H1 (cell line): ENCODE results near the gene ZFHX2. TPM values are rescaled to one million over a fixed set of nuclear protein-coding genes. Genes with fewer than 3 reads are reported as not detected.

ENCODE experiments used
- CTCF ChIA-PET: fragments of 300-600 bp; sonication (Branson Sonifier 250); formaldehyde crosslinking; loops from one replicate; lab custom pipeline; 2021; ENCODE audit not compliant: partially characterized antibody; lab: Charles Lee
- POLR2A ChIA-PET: fragments of 300-600 bp; sonication (Branson Sonifier 250); formaldehyde crosslinking; loops from one replicate; lab custom pipeline; 2021; ENCODE audit warnings: inconsistent platforms; ENCODE audit not compliant: partially characterized antibody; lab: Charles Lee
- DNase-seq, 2 experiments: peaks; one replicate each; pipeline versions ENCODE4 v3.0.0 to v3.0.0-alpha.2; 2010 to 2022; ENCODE audit warnings: low spot score in 2 of 2, low read depth in 1 of 2, mixed read lengths in 1 of 2
- FAIRE-seq: peaks from 2 replicates; lab custom pipeline; 2011; peaks lifted over from hg19 to GRCh38; lab: Jason Lieb, UNC
- H2AFZ ChIP-seq: 2 replicates; pipeline ENCODE4 v1.8.1; 2012; ENCODE audit warnings: low read length, inconsistent platforms
- H2AK5ac ChIP-seq: 2 replicates; pipeline ENCODE4 v1.6.1; 2013; ENCODE audit warnings: low read depth, low read length
- H2BK120ac ChIP-seq: replicated peaks from 2 replicates; pipeline ENCODE3; 2013; ENCODE audit warnings: low read depth, low read length, inconsistent platforms
- H2BK12ac ChIP-seq: 2 replicates; pipeline ENCODE4 v1.6.1; 2013; ENCODE audit warnings: low read depth, low read length
- H2BK15ac ChIP-seq: 2 replicates; pipeline ENCODE4 v1.6.1; 2013; ENCODE audit warnings: low read length
- H2BK20ac ChIP-seq: 2 replicates; pipeline ENCODE4 v1.6.1; 2013; ENCODE audit warnings: low read length
- H2BK5ac ChIP-seq: 2 replicates; pipeline ENCODE4 v1.6.1; 2013; ENCODE audit warnings: low read depth, low read length
- H3K14ac ChIP-seq: 2 replicates; pipeline ENCODE4 v1.6.1; 2013; ENCODE audit warnings: inconsistent platforms; ENCODE audit not compliant: insufficient read length
- H3K18ac ChIP-seq: 2 replicates; pipeline ENCODE4 v1.6.1; 2013; ENCODE audit warnings: low read length; ENCODE audit errors: extremely low read depth
- H3K23ac ChIP-seq: 2 replicates; pipeline ENCODE4 v1.6.1; 2013; ENCODE audit warnings: inconsistent platforms; ENCODE audit not compliant: insufficient read length
- H3K23me2 ChIP-seq: 2 replicates; pipeline ENCODE4 v1.6.1; 2013; ENCODE audit warnings: low read depth, low read length
- H3K27ac ChIP-seq: 2 replicates; pipeline ENCODE4 v1.6.1; 2011; ENCODE audit warnings: low read depth, low read length, inconsistent platforms
- H3K27me3 ChIP-seq, 4 experiments: replicated peaks in 1 of 4; 1 replicate in 1 of 4; 2 replicates in 3 of 4; pipeline versions ENCODE4 v1.6.1 to v1.8.1; 2011 to 2013; ENCODE audit warnings: low read length in 3 of 4, mild to moderate bottlenecking in 3 of 4, inconsistent platforms in 2 of 4, mixed read lengths in 2 of 4, moderate library complexity in 1 of 4; ENCODE audit not compliant: control insufficient read depth in 3 of 4, insufficient read depth in 3 of 4; ENCODE audit errors: extremely low read depth in 1 of 4
- H3K36me3 ChIP-seq, 4 experiments: 2 replicates each; pipeline versions ENCODE4 v1.6.1 to v1.8.1; 2011 to 2013; ENCODE audit warnings: mild to moderate bottlenecking in 4 of 4, low read length in 3 of 4, moderate library complexity in 2 of 4, control low read depth in 1 of 4, inconsistent platforms in 1 of 4; ENCODE audit not compliant: insufficient read depth in 4 of 4, control insufficient read depth in 2 of 4
- H3K4ac ChIP-seq: replicated peaks from 2 replicates; pipeline ENCODE3; 2013; ENCODE audit warnings: low read length, low read depth, mixed read lengths, inconsistent platforms; ENCODE audit not compliant: insufficient read length
- H3K4me1 ChIP-seq, 4 experiments: replicated peaks in 1 of 4; 1 replicate in 1 of 4; 2 replicates in 3 of 4; pipeline versions ENCODE4 v1.6.1 to v1.8.1; 2011 to 2013; ENCODE audit warnings: low read length in 3 of 4, inconsistent platforms in 2 of 4, mixed read lengths in 1 of 4; ENCODE audit not compliant: insufficient read depth in 4 of 4, control insufficient read depth in 3 of 4
- H3K4me2 ChIP-seq, 2 experiments: 2 replicates each; pipeline versions ENCODE4 v1.6.1 to v1.8.1; 2011 to 2013; ENCODE audit warnings: low read depth in 2 of 2, low read length in 2 of 2, control low read depth in 1 of 2, inconsistent platforms in 1 of 2, mild to moderate bottlenecking in 1 of 2; ENCODE audit not compliant: insufficient read depth in 1 of 2
- H3K4me3 ChIP-seq, 4 experiments: fragments of 200-600, 300-600 bp in 1 of 4; sonication (generic), shearing (Covaris generic), sonication (Bioruptor Twin) in 1 of 4; 2 replicates each; pipeline versions ENCODE4 v1.5.1 to v1.8.1; 2011 to 2016; ENCODE audit warnings: low read length in 4 of 4, low read depth in 3 of 4, control low read depth in 2 of 4, inconsistent platforms in 2 of 4, mild to moderate bottlenecking in 2 of 4, mixed read lengths in 1 of 4, moderate library complexity in 1 of 4; ENCODE audit not compliant: insufficient read depth in 2 of 4; ENCODE audit errors: extremely low read depth in 1 of 4
- H3K56ac ChIP-seq: replicated peaks from 2 replicates; pipeline ENCODE3; 2013; ENCODE audit warnings: low read depth, mild to moderate bottlenecking, mixed read lengths, low read length, inconsistent platforms; ENCODE audit not compliant: insufficient read length
- H3K79me1 ChIP-seq: 2 replicates; pipeline ENCODE4 v1.6.1; 2013; ENCODE audit warnings: low read depth, low read length, control low read depth
- H3K79me2 ChIP-seq, 2 experiments: 2 replicates each; pipeline versions ENCODE4 v1.6.1 to v1.8.1; 2012 to 2013; ENCODE audit warnings: low read length in 2 of 2, mild to moderate bottlenecking in 2 of 2, inconsistent platforms in 1 of 2; ENCODE audit not compliant: insufficient read depth in 2 of 2, control insufficient read depth in 1 of 2
- H3K9ac ChIP-seq, 4 experiments: replicated peaks in 1 of 4; 1 replicate in 1 of 4; 2 replicates in 3 of 4; pipeline versions ENCODE4 v1.6.1 to v1.8.1; 2011 to 2013; ENCODE audit warnings: low read depth in 3 of 4, low read length in 3 of 4, control low read depth in 2 of 4, mild to moderate bottlenecking in 2 of 4, moderate library complexity in 2 of 4, inconsistent platforms in 1 of 4; ENCODE audit errors: extremely low read depth in 1 of 4
- H3K9me3 ChIP-seq, 2 experiments: 2 replicates each; pipeline versions ENCODE4 v1.6.1 to v1.8.1; 2012 to 2013; ENCODE audit warnings: mild to moderate bottlenecking in 2 of 2, moderate library complexity in 2 of 2, control low read depth in 1 of 2, inconsistent platforms in 1 of 2, low read depth in 1 of 2, low read length in 1 of 2, mixed read lengths in 1 of 2; ENCODE audit not compliant: insufficient read depth in 2 of 2
- H4K20me1 ChIP-seq, 2 experiments: replicated peaks in 1 of 2; 2 replicates each; pipeline versions ENCODE3 to v1.8.1; 2011 to 2013; ENCODE audit warnings: inconsistent platforms in 2 of 2, low read length in 2 of 2, mild to moderate bottlenecking in 1 of 2; ENCODE audit not compliant: insufficient read depth in 2 of 2, control insufficient read depth in 1 of 2
- H4K5ac ChIP-seq: 2 replicates; pipeline ENCODE4 v1.6.1; 2013; ENCODE audit warnings: low read length, low read depth, mixed read lengths, inconsistent platforms; ENCODE audit not compliant: insufficient read length
- H4K8ac ChIP-seq: 2 replicates; pipeline ENCODE4 v1.8.0; 2013; ENCODE audit warnings: mild to moderate bottlenecking, moderate library complexity, low read length, inconsistent platforms; ENCODE audit not compliant: insufficient read depth; ENCODE audit errors: extremely low read depth
- H4K91ac ChIP-seq: replicated peaks from 2 replicates; pipeline ENCODE3; 2013; ENCODE audit warnings: low read length, mixed read lengths, inconsistent platforms; ENCODE audit not compliant: insufficient read length
- RAD21 ChIP-seq, 2 experiments: IDR thresholded peaks in 1 of 2; conservative IDR thresholded peaks in 1 of 2; 2 replicates each; pipeline ENCODE4 v1.6.1; 2011; ENCODE audit warnings: low read depth in 2 of 2, low read length in 2 of 2, improper control_type of control experiment in 1 of 2, inconsistent platforms in 1 of 2, mild to moderate bottlenecking in 1 of 2, moderate library complexity in 1 of 2
- RBBP5 ChIP-seq: IDR thresholded peaks from 2 replicates; pipeline ENCODE4 v1.7.1; 2012; ENCODE audit warnings: low read depth, mild to moderate bottlenecking, inconsistent platforms, low read length, moderate library complexity, borderline replicate concordance
- WGBS, 2 experiments: shearing (Covaris generic) in 1 of 2; methylation state at CpG; one replicate each; pipeline versions ENCODE4 v1.1.6 to v1.1.7; 2013 to 2015; ENCODE audit warnings: low lambda C conversion rate in 2 of 2, mixed read lengths in 2 of 2, inconsistent platforms in 1 of 2, low coverage in 1 of 2, missing lambda C conversion rate in 1 of 2; ENCODE audit not compliant: insufficient replicate concordance in 2 of 2, insufficient coverage in 1 of 2, insufficient read length in 1 of 2; ENCODE audit errors: extremely low coverage in 1 of 2, missing lambda C conversion rate in 1 of 2; 5-methylcytosine and 5-hydroxymethylcytosine counted together
- polyA plus RNA-seq, 7 experiments: library from polyadenylated mRNA; depleted of rRNA in 3 of 7; stranded (reverse) in 5 of 7; unstranded in 2 of 7; fragments of >200 nt in 5 of 7; fragments of 200-250 nt in 2 of 7; gene quantifications; 1 replicate in 5 of 7; 2 replicates in 1 of 7; 4 replicates in 1 of 7; pipeline versions ENCODE4 v1.2.1 to v1.2.3, GENCODE V29; 2011 to 2013; ENCODE audit warnings: missing spikeins in 2 of 7, mixed read lengths in 2 of 7
- total RNA-seq: library from RNA; stranded (reverse); fragmentation: NEBNext Ultra II Directional; extraction: Animal tissue kit (Norgen Biotek cat#: 25700); gene quantifications from 2 replicates; pipeline ENCODE4 v1.2.1, GENCODE V29; 2021
- TF ChIP-seq, protein P1 (sequence below), 3 experiments: IDR thresholded peaks; 1 replicate in 2 of 3; 2 replicates in 1 of 3; pipeline versions ENCODE4 v1.5.1 to v1.6.1; 2011; ENCODE audit warnings: low read length in 3 of 3, mild to moderate bottlenecking in 3 of 3, inconsistent platforms in 2 of 3, low read depth in 1 of 3, moderate library complexity in 1 of 3; ENCODE audit not compliant: insufficient read depth in 1 of 3; ENCODE audit errors: control extremely low read depth in 1 of 3

Gene ZFHX2
- total and polyA plus RNA-seq, 2 of the 8 experiments (the other 6 are each of a cell fraction or from before 2014, with no cell fraction given): 2.7 to 27.0 TPM

DNA sequence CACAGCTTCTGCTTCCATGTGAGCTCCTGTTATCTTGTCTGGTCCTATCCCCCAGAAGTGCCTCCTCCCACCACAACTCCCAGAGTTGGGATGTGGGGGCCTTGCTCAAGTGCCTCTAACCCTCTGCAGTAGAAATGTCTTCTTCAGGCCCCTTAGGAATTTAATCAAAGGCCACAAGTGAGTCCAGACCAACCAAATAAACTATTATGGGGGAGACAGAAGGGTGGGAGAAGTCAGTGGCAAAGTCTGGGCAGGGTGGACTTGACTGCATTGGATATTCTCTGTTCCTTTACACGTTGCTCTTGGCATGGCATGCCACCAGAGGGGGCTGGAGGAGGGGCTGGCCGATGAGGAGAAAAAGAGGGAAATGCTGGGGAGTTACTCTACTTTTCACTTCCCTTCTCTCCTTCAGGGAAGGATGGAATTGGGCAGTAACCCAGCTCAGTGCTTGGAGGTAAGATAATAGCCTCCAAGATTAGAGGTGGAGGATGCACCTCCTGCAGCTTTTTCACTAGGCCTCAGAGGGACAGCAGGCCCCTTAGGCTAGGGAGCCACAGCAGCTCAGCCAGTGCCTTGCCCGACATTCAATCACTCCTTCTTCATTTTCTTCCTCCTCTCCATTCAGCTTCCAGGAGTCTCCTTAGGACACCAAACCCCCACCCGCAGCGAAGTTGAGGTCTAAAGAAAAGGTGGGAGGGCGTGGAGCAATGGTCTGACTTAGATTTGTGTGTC is 17.2 kb upstream of the ZFHX2 start:
- POLR2A ChIA-PET: interaction anchor here (1.3 to 52.7 kb wide), 8 partner anchors 11 to 247 kb away, joined by 3 to 1523 read pairs (median 8); partner anchors contain the start of genes PABPN1, THTPA and ZFHX2
- no peak overlapping the region for H3K9ac ChIP-seq
- FAIRE-seq: no peak

More for the DNA sequence above, 17.2 kb upstream of the ZFHX2 start:
- Histone ChIP-seq H3K4me2 (peak overlapping the region; percentile 2 to 25; a peak in 3 of 4 replicates), H2BK120ac (no peak overlapping the region), H2AFZ (no peak overlapping the region), H3K4me1 (peaks cover 8 to 21% (median 11%) of the 10 kb centered on the region in 4 experiments), H3K79me2 (no peaks in the 10 kb centered on the region), H3K9me3 (no peaks in the 10 kb centered on the region), H2BK12ac (no peak overlapping the region), H2AK5ac (no peak overlapping the region), H3K27me3 (no peaks in the 10 kb centered on the region), H3K79me1 (no peaks in the 10 kb centered on the region), H2BK5ac (no peak overlapping the region), H3K4ac (no peak overlapping the region), H4K5ac (no peak overlapping the region), H3K23me2 (peaks cover 9% of the 10 kb centered on the region; the same call in 1 of the 2 replicates), H3K56ac (no peak overlapping the region), H2BK15ac (no peak overlapping the region), H4K91ac (no peak overlapping the region), H3K18ac (no peak overlapping the region), H3K23ac (no peak overlapping the region), H3K14ac (no peak overlapping the region), H2BK20ac (no peak overlapping the region), H3K27ac (no peak overlapping the region), H4K20me1 (peaks cover 0 to 5% of the 10 kb centered on the region in 2 experiments), H3K36me3 (peaks cover 2 to 8% (median 5%) of the 10 kb centered on the region in 4 experiments; a peak in 3 of 8 replicates), H3K4me3 (no peak overlapping the region), H4K8ac (no peak overlapping the region)
- TF ChIP-seq, protein P1, sequence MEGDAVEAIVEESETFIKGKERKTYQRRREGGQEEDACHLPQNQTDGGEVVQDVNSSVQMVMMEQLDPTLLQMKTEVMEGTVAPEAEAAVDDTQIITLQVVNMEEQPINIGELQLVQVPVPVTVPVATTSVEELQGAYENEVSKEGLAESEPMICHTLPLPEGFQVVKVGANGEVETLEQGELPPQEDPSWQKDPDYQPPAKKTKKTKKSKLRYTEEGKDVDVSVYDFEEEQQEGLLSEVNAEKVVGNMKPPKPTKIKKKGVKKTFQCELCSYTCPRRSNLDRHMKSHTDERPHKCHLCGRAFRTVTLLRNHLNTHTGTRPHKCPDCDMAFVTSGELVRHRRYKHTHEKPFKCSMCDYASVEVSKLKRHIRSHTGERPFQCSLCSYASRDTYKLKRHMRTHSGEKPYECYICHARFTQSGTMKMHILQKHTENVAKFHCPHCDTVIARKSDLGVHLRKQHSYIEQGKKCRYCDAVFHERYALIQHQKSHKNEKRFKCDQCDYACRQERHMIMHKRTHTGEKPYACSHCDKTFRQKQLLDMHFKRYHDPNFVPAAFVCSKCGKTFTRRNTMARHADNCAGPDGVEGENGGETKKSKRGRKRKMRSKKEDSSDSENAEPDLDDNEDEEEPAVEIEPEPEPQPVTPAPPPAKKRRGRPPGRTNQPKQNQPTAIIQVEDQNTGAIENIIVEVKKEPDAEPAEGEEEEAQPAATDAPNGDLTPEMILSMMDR (IDR thresholded peaks at IDR 0.05; ENCODE audit: control extremely low read depth in 1 of 3, insufficient read depth in 1 of 3, low read depth in 1 of 3, low read length in 3 of 3): peak; percentile 64 to 75 (median 70)
- peak; percentile 35 to 58; a peak in 3 of 4 replicates for TF ChIP-seq RAD21 (IDR thresholded peaks at IDR 0.05 in 1 of 2, conservative IDR thresholded peaks at IDR 0.05 in 1 of 2; ENCODE audit: low read depth in 2 of 2, low read length in 2 of 2)
- no peak for TF ChIP-seq RBBP5
- no peak for DNase-seq
- CTCF ChIA-PET: interaction anchor here (0.7 to 70.5 kb wide), 12 partner anchors 12 to 540 kb away, joined by 3 to 2092 read pairs (median 4); partner anchors contain the start of gene NGDN
- 45% methylated on average over 6 of the region's 6 CpGs; no CpG with 5 or more reads in 1 of the 2 experiments for WGBS, 2 experiments
